ENCODE measurements around the gene FAM81B. TPM values are rescaled to one million over a fixed set of nuclear protein-coding genes. Genes with fewer than 3 reads are reported as not detected.

Gene FAM81B
- total and polyA plus RNA-seq, 4 donors, result 2.4 to 26.9 (median 9.7) TPM

Other genes with a start within 250 kb of the FAM81B start
- 10 to 100 TPM; 15.0 to 54.6 TPM for gene MCTP1, start 106.3 kb upstream of the FAM81B start, total RNA-seq
- 1 to 10 TPM; 8.2 to 9.7 TPM for gene MCTP1, start 106.3 kb upstream of the FAM81B start, polyA plus RNA-seq (ENCODE audit: insufficient read length in 2 of 2)
- gene SKIC3, start 163.6 kb downstream of the FAM81B start, total RNA-seq, result 100 to 1,000 TPM in 1 of 2 donors, 10 to 100 TPM in 1; 93.4 to 169 TPM
- 10 to 100 TPM; 59.0 to 64.5 TPM for gene SKIC3, start 163.6 kb downstream of the FAM81B start, polyA plus RNA-seq (ENCODE audit: insufficient read length in 2 of 2)
- 10 to 100 TPM in 1 of 2 donors, 1 to 10 TPM in 1; 8.7 to 11.6 TPM for gene ARSK, start 163.7 kb downstream of the FAM81B start, total RNA-seq
- gene ARSK, start 163.7 kb downstream of the FAM81B start, polyA plus RNA-seq (ENCODE audit: insufficient read length in 2 of 2), result 1 to 10 TPM; 9.1 to 9.8 TPM
- under 1 TPM; 0.06 to 0.50 TPM for gene GPR150, start 228.7 kb downstream of the FAM81B start, total RNA-seq
- under 1 TPM; 0.42 to 0.57 TPM for gene GPR150, start 228.7 kb downstream of the FAM81B start, polyA plus RNA-seq (ENCODE audit: insufficient read length in 2 of 2)

Data from spinal cord (tissue), 4 donors.